SK-N-SH treated with all-trans-retinoic acid at 6 μM for 48 hours (cell line): Measurements from ENCODE around the gene ATOX1.
A peak's percentile ranks its signal among the peaks of the same experiment; 100 is the strongest.

Experiments used
- ATAC-seq: fragments of 200-7000 bp; cut with Tn5 transposase; 3 replicates; pipeline ENCODE4 v1.9.1; 2020; ENCODE audit warnings: mild to moderate bottlenecking, moderate library complexity
- ARNTL ChIP-seq: fragments of 450-650 bp; formaldehyde crosslinking; IDR thresholded peaks from 2 replicates; pipeline ENCODE4 v1.5.0; 2020; ENCODE audit warnings: low read depth, mild to moderate bottlenecking, moderate library complexity, borderline replicate concordance
- BACH2 ChIP-seq: fragments of 250-450 bp; sonication (Bioruptor Pico); IDR thresholded peaks from 2 replicates; pipeline ENCODE4 v1.9.0; 2021; ENCODE audit warnings: mild to moderate bottlenecking, borderline replicate concordance
- CSDC2 ChIP-seq: fragments of 250-450 bp; sonication (Bioruptor Pico); IDR thresholded peaks from 2 replicates; pipeline ENCODE4 v1.5.0; 2020; ENCODE audit warnings: mild to moderate bottlenecking, moderate library complexity
- ESRRG ChIP-seq: fragments of 250-450 bp; sonication (Bioruptor Pico); IDR thresholded peaks from 2 replicates; pipeline ENCODE4 v1.6.1; 2021; ENCODE audit warnings: mild to moderate bottlenecking
- GLIS3 ChIP-seq: fragments of 250-450 bp; sonication (Bioruptor Pico); IDR thresholded peaks from 2 replicates; pipeline ENCODE4 v1.5.0; 2020; ENCODE audit warnings: mild to moderate bottlenecking, moderate library complexity
- ISL1 ChIP-seq: fragments of 250-450 bp; sonication (Bioruptor Pico); IDR thresholded peaks from 2 replicates; pipeline ENCODE4 v2.1.2; 2022; ENCODE audit warnings: mild to moderate bottlenecking, moderate library complexity
- OSR1 ChIP-seq: fragments of 250-450 bp; sonication (Bioruptor Pico); IDR thresholded peaks from 2 replicates; pipeline ENCODE4 v1.8.0; 2022; ENCODE audit warnings: moderate library complexity, mild to moderate bottlenecking, inconsistent platforms
- PPARA ChIP-seq: fragments of 250-450 bp; sonication (Bioruptor Pico); IDR thresholded peaks from 2 replicates; pipeline ENCODE4 v1.5.0; 2020; ENCODE audit warnings: mild to moderate bottlenecking, borderline replicate concordance
- RARB ChIP-seq: fragments of 250-450 bp; sonication (Bioruptor Pico); IDR thresholded peaks from 2 replicates; pipeline ENCODE4 v1.8.0; 2021; ENCODE audit warnings: mild to moderate bottlenecking, moderate library complexity
- SNAI2 ChIP-seq: fragments of 250-450 bp; sonication (Bioruptor Pico); IDR thresholded peaks from 2 replicates; pipeline ENCODE4 v1.5.0; 2020; ENCODE audit warnings: mild to moderate bottlenecking, moderate library complexity
- TCF4 ChIP-seq: fragments of 250-450 bp; sonication (Bioruptor Pico); IDR thresholded peaks from 2 replicates; pipeline ENCODE4 v1.8.0; 2021; ENCODE audit warnings: mild to moderate bottlenecking, moderate library complexity, borderline replicate concordance
- TOX ChIP-seq: fragments of 250-450 bp; sonication (Bioruptor Pico); IDR thresholded peaks from 2 replicates; pipeline ENCODE4 v1.8.0; 2021; ENCODE audit warnings: mild to moderate bottlenecking, moderate library complexity, borderline replicate concordance
- ZC3H10 ChIP-seq: fragments of 250-450 bp; sonication (Bioruptor Pico); IDR thresholded peaks from 2 replicates; pipeline ENCODE4 v1.5.1; 2021; ENCODE audit warnings: mild to moderate bottlenecking, moderate library complexity
- ZFP3 ChIP-seq: fragments of 250-450 bp; sonication (Bioruptor Pico); IDR thresholded peaks from 2 replicates; pipeline ENCODE4 v1.5.0; 2020; ENCODE audit warnings: mild to moderate bottlenecking, moderate library complexity
- ZNF565 ChIP-seq: fragments of 450-650 bp; formaldehyde crosslinking; conservative IDR thresholded peaks from 2 replicates; pipeline ENCODE4 v1.5.0; 2020; ENCODE audit warnings: low read depth, mild to moderate bottlenecking, moderate library complexity
- ZNF70 ChIP-seq: fragments of 450-650 bp; formaldehyde crosslinking; IDR thresholded peaks from 2 replicates; pipeline ENCODE4 v1.5.0; 2020; ENCODE audit warnings: mild to moderate bottlenecking, moderate library complexity
- ZNF8 ChIP-seq: fragments of 450-650 bp; formaldehyde crosslinking; IDR thresholded peaks from 2 replicates; pipeline ENCODE4 v1.5.0; 2020; ENCODE audit warnings: mild to moderate bottlenecking, moderate library complexity
- TF ChIP-seq, protein P1 (sequence below): fragments of 250-450 bp; sonication (Bioruptor Pico); IDR thresholded peaks from 2 replicates; pipeline ENCODE4 v1.5.0; 2020; ENCODE audit warnings: mild to moderate bottlenecking, moderate library complexity
- TF ChIP-seq, protein P2 (sequence below): fragments of 250-450 bp; sonication (Bioruptor Pico); IDR thresholded peaks from 2 replicates; pipeline ENCODE4 v1.5.1; 2020; ENCODE audit warnings: low read depth, mild to moderate bottlenecking, moderate library complexity
- TF ChIP-seq, protein P3 (sequence below): fragments of 250-450 bp; sonication (Bioruptor Pico); IDR thresholded peaks from 2 replicates; pipeline ENCODE4 v1.5.1; 2021; ENCODE audit warnings: mild to moderate bottlenecking, moderate library complexity
- TF ChIP-seq, protein P4 (sequence below): fragments of 250-450 bp; sonication (Bioruptor Pico); IDR thresholded peaks from 2 replicates; pipeline ENCODE4 v1.8.0; 2020; ENCODE audit warnings: mild to moderate bottlenecking, moderate library complexity, borderline replicate concordance

ATOX1 gene

DNA sequence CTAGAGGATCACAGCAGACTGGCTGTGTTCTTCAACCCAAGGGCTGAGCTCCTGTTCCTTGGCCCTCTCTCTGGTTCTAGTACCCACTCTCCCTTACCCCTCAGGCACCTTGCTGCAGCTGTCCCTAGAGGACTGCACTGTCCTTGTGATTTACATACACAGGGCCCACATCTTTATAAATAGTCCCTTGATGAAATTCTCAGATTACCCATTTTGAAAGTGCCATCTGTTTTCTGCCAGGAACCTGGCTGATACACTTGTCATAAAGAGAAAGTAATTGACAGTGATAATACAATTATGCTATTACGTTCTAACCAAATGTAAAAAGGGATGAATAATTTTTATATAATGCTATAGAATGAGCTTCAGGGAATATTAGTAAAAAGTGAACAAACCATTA, 55.2 kb downstream of the ATOX1 start (continued):
- TF ChIP-seq, protein P1, sequence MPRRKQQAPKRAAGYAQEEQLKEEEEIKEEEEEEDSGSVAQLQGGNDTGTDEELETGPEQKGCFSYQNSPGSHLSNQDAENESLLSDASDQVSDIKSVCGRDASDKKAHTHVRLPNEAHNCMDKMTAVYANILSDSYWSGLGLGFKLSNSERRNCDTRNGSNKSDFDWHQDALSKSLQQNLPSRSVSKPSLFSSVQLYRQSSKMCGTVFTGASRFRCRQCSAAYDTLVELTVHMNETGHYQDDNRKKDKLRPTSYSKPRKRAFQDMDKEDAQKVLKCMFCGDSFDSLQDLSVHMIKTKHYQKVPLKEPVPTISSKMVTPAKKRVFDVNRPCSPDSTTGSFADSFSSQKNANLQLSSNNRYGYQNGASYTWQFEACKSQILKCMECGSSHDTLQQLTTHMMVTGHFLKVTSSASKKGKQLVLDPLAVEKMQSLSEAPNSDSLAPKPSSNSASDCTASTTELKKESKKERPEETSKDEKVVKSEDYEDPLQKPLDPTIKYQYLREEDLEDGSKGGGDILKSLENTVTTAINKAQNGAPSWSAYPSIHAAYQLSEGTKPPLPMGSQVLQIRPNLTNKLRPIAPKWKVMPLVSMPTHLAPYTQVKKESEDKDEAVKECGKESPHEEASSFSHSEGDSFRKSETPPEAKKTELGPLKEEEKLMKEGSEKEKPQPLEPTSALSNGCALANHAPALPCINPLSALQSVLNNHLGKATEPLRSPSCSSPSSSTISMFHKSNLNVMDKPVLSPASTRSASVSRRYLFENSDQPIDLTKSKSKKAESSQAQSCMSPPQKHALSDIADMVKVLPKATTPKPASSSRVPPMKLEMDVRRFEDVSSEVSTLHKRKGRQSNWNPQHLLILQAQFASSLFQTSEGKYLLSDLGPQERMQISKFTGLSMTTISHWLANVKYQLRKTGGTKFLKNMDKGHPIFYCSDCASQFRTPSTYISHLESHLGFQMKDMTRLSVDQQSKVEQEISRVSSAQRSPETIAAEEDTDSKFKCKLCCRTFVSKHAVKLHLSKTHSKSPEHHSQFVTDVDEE (CRISPR knock-in tag) = peak; percentile 93

DNA sequence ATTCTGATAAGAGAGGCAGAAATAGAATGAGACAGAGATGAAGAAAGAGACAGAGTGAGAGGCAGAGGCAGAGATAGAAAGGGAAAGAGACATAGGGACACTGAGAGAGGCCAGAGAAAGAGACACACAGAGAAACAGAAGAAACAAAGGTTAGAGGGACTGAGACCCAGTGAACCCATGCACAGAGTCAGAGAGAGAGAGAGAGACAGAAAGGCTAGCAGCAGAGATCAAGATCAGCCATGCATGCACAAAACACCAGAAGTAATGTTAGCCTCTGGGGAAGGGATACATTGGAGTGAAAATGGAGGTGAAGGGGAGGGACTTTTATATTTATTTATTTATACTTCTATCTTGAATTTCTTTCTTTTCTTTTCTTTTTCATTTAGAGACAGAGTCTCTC, 57.6 kb downstream of the ATOX1 start:
- no peak for ATAC-seq

DNA sequence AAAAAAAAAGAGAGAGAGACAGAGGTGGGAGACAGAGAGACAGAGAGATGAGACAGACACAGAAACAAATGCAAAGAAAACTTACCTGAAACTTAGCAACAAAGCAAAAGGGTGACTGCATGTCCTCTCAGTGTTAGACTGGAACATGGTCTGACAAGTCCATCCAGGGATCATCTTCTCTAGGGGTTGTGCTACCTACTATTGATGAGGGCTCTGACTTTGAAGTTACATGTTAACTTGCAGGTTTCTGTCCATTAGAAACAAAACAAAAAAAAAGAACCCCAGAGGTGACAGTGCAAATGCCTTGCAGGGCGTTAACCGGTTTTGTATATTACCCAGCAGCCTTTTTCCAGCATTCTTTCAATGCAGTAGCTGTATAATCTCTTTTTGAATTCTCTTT, 58.1 kb downstream of the ATOX1 start:
- no peak for ATAC-seq
- TF ChIP-seq, protein P2, sequence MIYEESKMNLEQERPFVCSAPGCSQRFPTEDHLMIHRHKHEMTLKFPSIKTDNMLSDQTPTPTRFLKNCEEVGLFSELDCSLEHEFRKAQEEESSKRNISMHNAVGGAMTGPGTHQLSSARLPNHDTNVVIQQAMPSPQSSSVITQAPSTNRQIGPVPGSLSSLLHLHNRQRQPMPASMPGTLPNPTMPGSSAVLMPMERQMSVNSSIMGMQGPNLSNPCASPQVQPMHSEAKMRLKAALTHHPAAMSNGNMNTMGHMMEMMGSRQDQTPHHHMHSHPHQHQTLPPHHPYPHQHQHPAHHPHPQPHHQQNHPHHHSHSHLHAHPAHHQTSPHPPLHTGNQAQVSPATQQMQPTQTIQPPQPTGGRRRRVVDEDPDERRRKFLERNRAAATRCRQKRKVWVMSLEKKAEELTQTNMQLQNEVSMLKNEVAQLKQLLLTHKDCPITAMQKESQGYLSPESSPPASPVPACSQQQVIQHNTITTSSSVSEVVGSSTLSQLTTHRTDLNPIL = no peak
- TF ChIP-seq TCF4 (no peak), RARB (CRISPR knock-in tag) (no peak), PPARA (CRISPR knock-in tag) (no peak), SNAI2 (CRISPR knock-in tag) (no peak), BACH2 (CRISPR knock-in tag) (no peak), ZNF70 (no peak), OSR1 (CRISPR knock-in tag) (no peak), TOX (no peak), ZFP3 (no peak), ISL1 (CRISPR knock-in tag) (no peak), ARNTL (CRISPR knock-in tag) (no peak), GLIS3 (CRISPR knock-in tag) (no peak), ZC3H10 (no peak)
- TF ChIP-seq, protein P1 (CRISPR knock-in tag) = no peak
- TF ChIP-seq, protein P3, sequence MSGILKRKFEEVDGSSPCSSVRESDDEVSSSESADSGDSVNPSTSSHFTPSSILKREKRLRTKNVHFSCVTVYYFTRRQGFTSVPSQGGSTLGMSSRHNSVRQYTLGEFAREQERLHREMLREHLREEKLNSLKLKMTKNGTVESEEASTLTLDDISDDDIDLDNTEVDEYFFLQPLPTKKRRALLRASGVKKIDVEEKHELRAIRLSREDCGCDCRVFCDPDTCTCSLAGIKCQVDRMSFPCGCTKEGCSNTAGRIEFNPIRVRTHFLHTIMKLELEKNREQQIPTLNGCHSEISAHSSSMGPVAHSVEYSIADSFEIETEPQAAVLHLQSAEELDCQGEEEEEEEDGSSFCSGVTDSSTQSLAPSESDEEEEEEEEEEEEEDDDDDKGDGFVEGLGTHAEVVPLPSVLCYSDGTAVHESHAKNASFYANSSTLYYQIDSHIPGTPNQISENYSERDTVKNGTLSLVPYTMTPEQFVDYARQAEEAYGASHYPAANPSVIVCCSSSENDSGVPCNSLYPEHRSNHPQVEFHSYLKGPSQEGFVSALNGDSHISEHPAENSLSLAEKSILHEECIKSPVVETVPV = no peak

More for the DNA sequence above, 57.6 kb downstream of the ATOX1 start:
- TF ChIP-seq CSDC2 (no peak), ARNTL (CRISPR knock-in tag) (no peak), ZNF565 (CRISPR knock-in tag) (no peak), ZNF8 (CRISPR knock-in tag) (no peak), RARB (CRISPR knock-in tag) (no peak), ESRRG (CRISPR knock-in tag) (no peak), ZC3H10 (no peak), ISL1 (CRISPR knock-in tag) (no peak), PPARA (CRISPR knock-in tag) (no peak), ZNF70 (no peak)
- TF ChIP-seq, protein P2 = no peak
- TF ChIP-seq, protein P4, sequence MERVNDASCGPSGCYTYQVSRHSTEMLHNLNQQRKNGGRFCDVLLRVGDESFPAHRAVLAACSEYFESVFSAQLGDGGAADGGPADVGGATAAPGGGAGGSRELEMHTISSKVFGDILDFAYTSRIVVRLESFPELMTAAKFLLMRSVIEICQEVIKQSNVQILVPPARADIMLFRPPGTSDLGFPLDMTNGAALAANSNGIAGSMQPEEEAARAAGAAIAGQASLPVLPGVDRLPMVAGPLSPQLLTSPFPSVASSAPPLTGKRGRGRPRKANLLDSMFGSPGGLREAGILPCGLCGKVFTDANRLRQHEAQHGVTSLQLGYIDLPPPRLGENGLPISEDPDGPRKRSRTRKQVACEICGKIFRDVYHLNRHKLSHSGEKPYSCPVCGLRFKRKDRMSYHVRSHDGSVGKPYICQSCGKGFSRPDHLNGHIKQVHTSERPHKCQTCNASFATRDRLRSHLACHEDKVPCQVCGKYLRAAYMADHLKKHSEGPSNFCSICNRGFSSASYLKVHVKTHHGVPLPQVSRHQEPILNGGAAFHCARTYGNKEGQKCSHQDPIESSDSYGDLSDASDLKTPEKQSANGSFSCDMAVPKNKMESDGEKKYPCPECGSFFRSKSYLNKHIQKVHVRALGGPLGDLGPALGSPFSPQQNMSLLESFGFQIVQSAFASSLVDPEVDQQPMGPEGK (CRISPR knock-in tag) = no peak
